22Rv1 (cell line): Measurements from ENCODE around the gene TES.

Experiments used
- H3K27ac ChIP-seq: fragments of 450-650 bp; 2 replicates; pipeline ENCODE4 v1.5.1; 2017
- ZFX ChIP-seq: fragments of 450-650 bp; IDR thresholded peaks from 2 replicates; pipeline ENCODE4 v1.6.1; 2017; ENCODE audit warnings: antibody characterized with exemption, borderline replicate concordance
- TF ChIP-seq, protein P1 (sequence below): fragments of 450-650 bp; IDR thresholded peaks from 2 replicates; pipeline ENCODE4 v1.5.1; 2017; ENCODE audit warnings: mild to moderate bottlenecking

The TES gene

GRCh38 chr7:116193329-116194087 is 16.8 kb upstream of the TES start:
- no peak for TF ChIP-seq ZFX
- TF ChIP-seq, protein P1, sequence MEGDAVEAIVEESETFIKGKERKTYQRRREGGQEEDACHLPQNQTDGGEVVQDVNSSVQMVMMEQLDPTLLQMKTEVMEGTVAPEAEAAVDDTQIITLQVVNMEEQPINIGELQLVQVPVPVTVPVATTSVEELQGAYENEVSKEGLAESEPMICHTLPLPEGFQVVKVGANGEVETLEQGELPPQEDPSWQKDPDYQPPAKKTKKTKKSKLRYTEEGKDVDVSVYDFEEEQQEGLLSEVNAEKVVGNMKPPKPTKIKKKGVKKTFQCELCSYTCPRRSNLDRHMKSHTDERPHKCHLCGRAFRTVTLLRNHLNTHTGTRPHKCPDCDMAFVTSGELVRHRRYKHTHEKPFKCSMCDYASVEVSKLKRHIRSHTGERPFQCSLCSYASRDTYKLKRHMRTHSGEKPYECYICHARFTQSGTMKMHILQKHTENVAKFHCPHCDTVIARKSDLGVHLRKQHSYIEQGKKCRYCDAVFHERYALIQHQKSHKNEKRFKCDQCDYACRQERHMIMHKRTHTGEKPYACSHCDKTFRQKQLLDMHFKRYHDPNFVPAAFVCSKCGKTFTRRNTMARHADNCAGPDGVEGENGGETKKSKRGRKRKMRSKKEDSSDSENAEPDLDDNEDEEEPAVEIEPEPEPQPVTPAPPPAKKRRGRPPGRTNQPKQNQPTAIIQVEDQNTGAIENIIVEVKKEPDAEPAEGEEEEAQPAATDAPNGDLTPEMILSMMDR = no peak
- H3K27ac ChIP-seq = no peak overlapping the region

GRCh38 chr7:116194115-116194514 is 16.2 kb upstream of the TES start:
- TF ChIP-seq, protein P1 = no peak
- no peak for TF ChIP-seq ZFX
- H3K27ac ChIP-seq = no peak overlapping the region

DNA sequence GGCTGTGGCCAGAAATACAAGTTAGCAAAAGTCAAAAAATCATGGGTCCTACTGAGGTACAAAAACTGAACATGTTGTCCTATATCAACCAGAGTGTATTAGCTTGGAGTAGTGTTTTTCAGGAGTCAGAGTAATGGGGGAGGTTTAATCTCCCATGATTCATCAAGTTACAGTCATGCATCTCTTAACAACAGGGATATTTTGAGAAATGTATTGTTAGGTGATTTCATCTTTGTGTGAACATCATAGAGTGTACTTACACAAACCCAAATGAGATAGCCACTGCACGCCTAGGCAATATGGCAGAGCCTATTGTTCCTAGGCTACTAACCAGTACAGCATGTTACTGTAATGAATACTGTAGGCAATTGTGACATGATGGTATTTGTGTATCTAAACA is 14.9 kb upstream of the TES start:
- TF ChIP-seq ZFX = no peak
- TF ChIP-seq, protein P1 = no peak
- H3K27ac ChIP-seq = no peak overlapping the region

DNA sequence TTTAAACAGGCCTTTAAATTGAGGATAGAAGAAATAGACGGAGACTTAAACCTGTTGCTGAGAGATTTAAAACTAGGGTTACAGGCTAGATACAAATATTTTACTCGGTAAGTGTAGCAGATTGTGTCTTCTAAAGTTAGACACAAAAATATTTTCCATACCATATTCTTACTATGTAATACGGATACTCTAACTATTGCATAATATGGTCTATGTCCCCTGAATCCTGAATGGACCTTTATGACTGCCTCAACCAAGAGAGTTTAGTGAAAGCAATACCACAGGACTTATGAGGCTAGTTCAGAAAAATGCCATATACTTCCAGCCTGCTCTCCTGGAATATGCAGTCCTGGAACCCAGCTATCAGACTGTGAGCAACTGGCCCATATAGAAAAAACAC is 13.4 kb upstream of the TES start:
- H3K27ac ChIP-seq = no peak overlapping the region
- TF ChIP-seq, protein P1 = no peak
- no peak for TF ChIP-seq ZFX

GRCh38 chr7:116197360-116197759 is 13.0 kb upstream of the TES start:
- TF ChIP-seq, protein P1 = no peak
- TF ChIP-seq ZFX = no peak
- H3K27ac ChIP-seq = no peak overlapping the region

- TF ChIP-seq, protein P1 = no peak
- no peak for TF ChIP-seq ZFX
- no peak overlapping the region for H3K27ac ChIP-seq
Observed at GRCh38 chr7:116198748-116199410, 11.5 kb upstream of the TES start.

GRCh38 chr7:116200963-116201362 is 9.4 kb upstream of the TES start:
- TF ChIP-seq ZFX = no peak
- TF ChIP-seq, protein P1 = no peak

More at GRCh38 chr7:116200963-116201362, 9.4 kb upstream of the TES start:
- H3K27ac ChIP-seq = no peak overlapping the region
